ENCODE data around the gene CYB5R4.

CYB5R4 gene

GRCh38 chr6:84003131-84003530, 143.6 kb downstream of the CYB5R4 start:
- H3K4me3 ChIP-seq (ENCODE audit: low read length): no peak overlapping the region
- H3K27me3 ChIP-seq (ENCODE audit: control insufficient read depth, low read length): 0 out of 2 replicates have a peak, but pooled peaks cover 3% of the 10 kb centered on the region
- no peaks in the 10 kb centered on the region for H3K79me2 ChIP-seq (ENCODE audit: control insufficient read depth, low read length)
- no peaks in the 10 kb centered on the region for H3F3A ChIP-seq (ENCODE audit: control insufficient read depth, insufficient read depth)
- H3K4me1 ChIP-seq (ENCODE audit: control insufficient read depth, low read length): no peaks in the 10 kb centered on the region
- no peak overlapping the region for H3K4me2 ChIP-seq (ENCODE audit: low read length)
- no peaks in the 10 kb centered on the region for H3K36me3 ChIP-seq (ENCODE audit: control insufficient read depth, low read length)
- no peaks in the 10 kb centered on the region for H3K9me2 ChIP-seq (replicated peaks; ENCODE audit: control insufficient read depth, low read length)
- TF ChIP-seq EZH2phosphoT487 (IDR thresholded peaks at IDR 0.05; ENCODE audit: borderline replicate concordance, low read length): no peak
- no peak for TF ChIP-seq CTCF (IDR thresholded peaks at IDR 0.05; ENCODE audit: low read depth, low read length, poor library complexity, severe bottlenecking)
- H3K27ac ChIP-seq (ENCODE audit: low read depth, low read length): no peak overlapping the region
- no peaks in the 10 kb centered on the region for H3K9me3 ChIP-seq (ENCODE audit: control insufficient read depth, insufficient read depth, low read length)
- H4K20me1 ChIP-seq (ENCODE audit: control insufficient read depth, insufficient read depth, low read depth, low read length): no peaks in the 10 kb centered on the region

GRCh38 chr6:84003654-84004053, 144.2 kb downstream of the CYB5R4 start:
- 0 out of 2 replicates have a peak, but pooled peaks cover 2% of the 10 kb centered on the region for H3K27me3 ChIP-seq (ENCODE audit: control insufficient read depth, low read length)
- H3K9me2 ChIP-seq (replicated peaks; ENCODE audit: control insufficient read depth, low read length): no peaks in the 10 kb centered on the region
- no peaks in the 10 kb centered on the region for H3K79me2 ChIP-seq (ENCODE audit: control insufficient read depth, low read length)
- no peak for TF ChIP-seq EZH2phosphoT487 (IDR thresholded peaks at IDR 0.05; ENCODE audit: borderline replicate concordance, low read length)
- TF ChIP-seq CTCF (IDR thresholded peaks at IDR 0.05; ENCODE audit: low read depth, low read length, poor library complexity, severe bottlenecking): no peak
- no peaks in the 10 kb centered on the region for H4K20me1 ChIP-seq (ENCODE audit: control insufficient read depth, insufficient read depth, low read depth, low read length)
- H3K9me3 ChIP-seq (ENCODE audit: control insufficient read depth, insufficient read depth, low read length): no peaks in the 10 kb centered on the region
- no peak overlapping the region for H3K27ac ChIP-seq (ENCODE audit: low read depth, low read length)
- H3F3A ChIP-seq (ENCODE audit: control insufficient read depth, insufficient read depth): no peaks in the 10 kb centered on the region
- H3K4me3 ChIP-seq (ENCODE audit: low read length): no peak overlapping the region
- H3K36me3 ChIP-seq (ENCODE audit: control insufficient read depth, low read length): no peaks in the 10 kb centered on the region
- H3K4me2 ChIP-seq (ENCODE audit: low read length): no peak overlapping the region
- no peaks in the 10 kb centered on the region for H3K4me1 ChIP-seq (ENCODE audit: control insufficient read depth, low read length)

GRCh38 chr6:84007871-84008270, 148.4 kb downstream of the CYB5R4 start:
- no peaks in the 10 kb centered on the region for H3F3A ChIP-seq (ENCODE audit: control insufficient read depth, insufficient read depth)
- H3K27ac ChIP-seq (ENCODE audit: low read depth, low read length): no peak overlapping the region
- no peaks in the 10 kb centered on the region for H3K79me2 ChIP-seq (ENCODE audit: control insufficient read depth, low read length)
- H3K4me2 ChIP-seq (ENCODE audit: low read length): no peak overlapping the region
- H3K27me3 ChIP-seq (ENCODE audit: control insufficient read depth, low read length): no peaks in the 10 kb centered on the region
- no peak overlapping the region for H3K4me3 ChIP-seq (ENCODE audit: low read length)
- no peaks in the 10 kb centered on the region for H4K20me1 ChIP-seq (ENCODE audit: control insufficient read depth, insufficient read depth, low read depth, low read length)
- no peaks in the 10 kb centered on the region for H3K4me1 ChIP-seq (ENCODE audit: control insufficient read depth, low read length)
- H3K36me3 ChIP-seq (ENCODE audit: control insufficient read depth, low read length): no peaks in the 10 kb centered on the region
- TF ChIP-seq CTCF (IDR thresholded peaks at IDR 0.05; ENCODE audit: low read depth, low read length, poor library complexity, severe bottlenecking) (no peak), EZH2phosphoT487 (IDR thresholded peaks at IDR 0.05; ENCODE audit: borderline replicate concordance, low read length) (no peak)
- no peaks in the 10 kb centered on the region for H3K9me2 ChIP-seq (replicated peaks; ENCODE audit: control insufficient read depth, low read length)
- H3K9me3 ChIP-seq (ENCODE audit: control insufficient read depth, insufficient read depth, low read length): no peaks in the 10 kb centered on the region

- no peak overlapping the region for H3K4me2 ChIP-seq (ENCODE audit: low read length)
Observed at GRCh38 chr6:84013354-84013753, 153.9 kb downstream of the CYB5R4 start.

More at GRCh38 chr6:84013354-84013753, 153.9 kb downstream of the CYB5R4 start:
- Histone ChIP-seq H3K9me3 (ENCODE audit: control insufficient read depth, insufficient read depth, low read length) (no peaks in the 10 kb centered on the region), H3K4me1 (ENCODE audit: control insufficient read depth, low read length) (no peaks in the 10 kb centered on the region), H3K4me3 (ENCODE audit: low read length) (no peak overlapping the region), H4K20me1 (ENCODE audit: control insufficient read depth, insufficient read depth, low read depth, low read length) (no peaks in the 10 kb centered on the region), H3F3A (ENCODE audit: control insufficient read depth, insufficient read depth) (no peaks in the 10 kb centered on the region), H3K27me3 (ENCODE audit: control insufficient read depth, low read length) (no peaks in the 10 kb centered on the region), H3K27ac (ENCODE audit: low read depth, low read length) (no peak overlapping the region), H3K9me2 (replicated peaks; ENCODE audit: control insufficient read depth, low read length) (no peaks in the 10 kb centered on the region), H3K79me2 (ENCODE audit: control insufficient read depth, low read length) (no peaks in the 10 kb centered on the region), H3K36me3 (ENCODE audit: control insufficient read depth, low read length) (no peaks in the 10 kb centered on the region)
- TF ChIP-seq CTCF (IDR thresholded peaks at IDR 0.05; ENCODE audit: low read depth, low read length, poor library complexity, severe bottlenecking) (no peak), EZH2phosphoT487 (IDR thresholded peaks at IDR 0.05; ENCODE audit: borderline replicate concordance, low read length) (no peak)

All from DOHH2 (cell line).